GM18951 (cell line): Measurements from ENCODE around the gene PACC1.
"Not testable (repeated sequence)": the region's sequence is repeated elsewhere in the genome, so short reads cannot be mapped to it uniquely, and the experiment has no call there.

Source experiments
- POLR2A ChIP-seq: IDR thresholded peaks from 4 replicates; pipeline ENCODE4 v1.6.1; 2011; ENCODE audit warnings: mild to moderate bottlenecking; ENCODE audit not compliant: insufficient read length, insufficient read depth; ENCODE audit errors: extremely low read depth
- in situ Hi-C: fragments of 300-500 bp; cut with MboI; formaldehyde crosslinking; loops from one replicate; pipeline ENCODE4 v1.12.0; 2022; ENCODE audit warnings: low sequenced_read_pairs, mixed read lengths, inconsistent platforms; ENCODE audit not compliant: unreplicated experiment

The PACC1 gene

DNA sequence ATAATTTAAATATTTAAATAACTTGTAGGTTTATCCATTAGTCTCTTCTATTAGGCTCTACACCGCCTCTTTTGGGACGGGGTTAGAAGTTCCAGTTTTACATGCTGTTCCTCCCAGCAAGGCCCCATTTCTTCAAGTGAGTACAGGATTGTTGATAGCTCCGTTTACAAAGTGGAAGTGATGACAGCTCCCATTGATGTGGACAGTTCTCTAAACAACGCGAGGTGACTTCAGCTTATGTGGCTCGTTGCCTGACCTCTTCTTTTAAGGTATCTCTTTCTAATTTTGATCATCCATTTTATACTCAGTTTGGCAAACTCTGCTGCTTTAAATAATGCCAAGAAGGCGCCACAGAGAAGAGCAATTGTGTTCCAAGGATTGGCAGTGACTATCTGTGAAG lies 49.7 kb downstream of the PACC1 start:
- in situ Hi-C loops: no loop called here
- no peak for TF ChIP-seq POLR2A

- TF ChIP-seq POLR2A: no peak
- in situ Hi-C loops: no loop called here
Observed at GRCh38 chr1:212359794-212360479, 54.7 kb downstream of the PACC1 start.

- in situ Hi-C loops: no loop called here
- no peak for TF ChIP-seq POLR2A
Observed at GRCh38 chr1:212355230-212355969, 59.3 kb downstream of the PACC1 start.

DNA sequence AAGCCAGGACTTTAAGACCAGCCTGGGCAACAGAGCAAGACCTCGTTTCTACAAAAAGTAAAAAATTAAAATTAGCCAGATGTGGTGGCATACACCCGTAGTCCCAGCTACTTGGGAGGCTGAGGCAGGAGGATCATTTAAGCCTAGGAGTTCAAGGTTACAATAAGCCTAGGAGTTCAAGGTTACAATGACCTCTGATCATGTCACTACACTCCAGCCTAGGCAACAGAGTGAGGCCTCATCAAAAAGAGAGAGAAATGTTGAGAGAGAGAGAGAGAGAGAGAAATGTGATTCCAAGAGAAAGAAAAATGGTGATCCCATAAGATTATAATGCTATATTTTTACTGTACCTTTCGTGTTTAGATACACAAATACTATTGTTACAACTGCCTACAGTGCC lies 60.2 kb downstream of the PACC1 start:
- TF ChIP-seq POLR2A: no peak
- in situ Hi-C loops: no loop called here

GRCh38 chr1:212353181-212353580 lies 61.5 kb downstream of the PACC1 start:
- in situ Hi-C loops: no loop called here

DNA sequence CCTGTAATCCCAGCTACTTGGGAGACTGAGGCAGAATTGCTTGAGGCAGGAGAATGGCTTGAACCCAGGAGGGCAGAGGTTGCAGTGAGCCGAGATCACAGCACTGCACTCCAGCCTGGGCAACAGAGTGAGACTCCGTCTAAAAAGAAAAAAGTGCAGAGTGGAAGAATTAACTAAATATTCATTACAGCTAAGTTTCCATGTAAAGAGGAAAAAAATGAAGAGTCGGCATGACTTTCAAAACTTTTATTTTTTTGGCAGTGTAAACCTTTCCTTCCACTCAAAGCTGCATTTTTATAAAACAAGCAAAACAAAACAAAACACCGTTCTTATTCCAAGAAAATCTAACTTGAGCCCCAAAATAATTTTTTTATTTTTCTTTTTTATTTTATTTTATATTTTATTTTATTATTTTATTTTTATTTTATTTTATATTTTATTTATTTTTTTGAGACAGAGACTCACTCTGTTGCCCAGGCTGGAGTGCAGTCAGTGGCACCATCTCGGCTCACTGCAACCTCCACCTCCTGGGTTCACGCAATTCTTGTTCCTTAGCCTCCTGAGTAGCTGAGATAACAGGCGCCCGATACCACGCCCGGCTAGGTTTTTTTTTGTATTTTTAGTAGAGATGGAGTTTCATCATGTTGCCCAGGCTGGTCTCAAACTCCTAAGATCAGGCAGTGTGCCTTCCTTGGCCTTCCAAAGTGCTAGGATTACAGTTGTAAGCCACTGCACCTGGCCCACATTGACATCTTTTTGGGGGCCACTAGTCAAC lies 62.9 kb downstream of the PACC1 start:
- in situ Hi-C loops: no loop called here

More at GRCh38 chr1:212353181-212353580, 61.5 kb downstream of the PACC1 start:
- no peak for TF ChIP-seq POLR2A

GRCh38 chr1:212346601-212347000 lies 68.1 kb downstream of the PACC1 start:
- TF ChIP-seq POLR2A: no peak
- in situ Hi-C loops: no loop called here

More for the DNA sequence above, 62.9 kb downstream of the PACC1 start:
- TF ChIP-seq POLR2A: no peak

GRCh38 chr1:212344905-212345304 lies 69.8 kb downstream of the PACC1 start:
- in situ Hi-C loops: no loop called here
- no peak for TF ChIP-seq POLR2A

GRCh38 chr1:212341090-212341489 lies 73.6 kb downstream of the PACC1 start:
- TF ChIP-seq POLR2A: no peak
- in situ Hi-C loops: no loop called here

- no peak for TF ChIP-seq POLR2A
- in situ Hi-C loops: no loop called here
Observed at GRCh38 chr1:212329105-212329504, 85.6 kb downstream of the PACC1 start.

GRCh38 chr1:212328248-212328647 lies 86.4 kb downstream of the PACC1 start:
- TF ChIP-seq POLR2A: no peak
- in situ Hi-C loops: no loop called here

DNA sequence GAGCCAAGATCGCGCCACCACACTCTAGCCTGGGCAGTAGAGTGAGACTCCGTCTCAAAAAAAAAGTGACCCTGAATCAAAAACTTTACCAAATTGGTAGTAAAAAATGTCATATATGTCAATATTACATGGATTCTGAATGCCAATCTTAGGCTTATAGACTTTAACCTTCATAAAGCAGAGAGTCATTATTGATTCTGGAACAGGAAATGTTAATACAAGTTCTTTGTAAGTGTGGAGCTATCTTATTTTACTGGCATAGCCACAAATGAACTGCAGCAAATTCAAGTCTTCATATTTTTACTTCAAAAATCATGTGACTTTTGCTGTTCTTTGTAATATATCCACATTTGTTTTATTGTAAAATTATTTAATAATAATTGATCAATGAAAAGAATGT lies 88.1 kb downstream of the PACC1 start:
- in situ Hi-C loops: no loop called here
- TF ChIP-seq POLR2A: no peak

DNA sequence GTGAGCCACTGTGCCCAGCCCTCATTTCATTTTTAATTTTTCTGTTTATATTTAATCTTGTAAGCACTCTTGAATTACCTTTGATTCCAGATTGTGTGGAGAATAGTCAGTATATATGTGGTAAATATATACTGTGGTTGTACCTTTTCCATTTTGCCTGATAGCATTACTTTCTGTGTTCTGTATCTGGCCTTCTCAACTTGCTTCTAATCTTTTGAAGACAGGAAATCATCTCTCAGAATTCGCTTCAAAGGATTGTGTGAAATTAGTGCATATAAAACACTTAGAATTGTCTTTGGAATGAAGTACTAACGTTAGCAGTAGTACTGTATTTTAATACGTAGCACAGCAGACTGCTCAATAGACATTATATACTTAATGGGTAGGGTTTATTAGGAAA lies 91.6 kb downstream of the PACC1 start:
- TF ChIP-seq POLR2A: no peak
- in situ Hi-C loops: no loop called here

- in situ Hi-C loops: not testable (repeated sequence)
Observed at GRCh38 chr1:212321031-212321430, 93.7 kb downstream of the PACC1 start.
